Muscle of arm (tissue), 12 donors: ENCODE data around the gene MYO16. TPM values are rescaled to one million over a fixed set of nuclear protein-coding genes. Genes with fewer than 3 reads are reported as not detected.

ENCODE experiments used
- DNase-seq: peaks from one replicate; pipeline ENCODE4 v3.0.0-alpha.2; 2013
- polyA plus RNA-seq, 12 donors: library from polyadenylated mRNA; unstranded; fragments of 120-200 nt; gene quantifications; one replicate each; pipeline ENCODE4 v1.2.1, GENCODE V29; 2013; ENCODE audit not compliant: insufficient read length in 12 of 12

The MYO16 gene
- polyA plus RNA-seq, 12 donors, result 7.0 to 21.6 (median 16.9) TPM; not detected in 1

GRCh38 chr13:109235901-109236300 is 606.5 kb downstream of the MYO16 start:
- DNase-seq, result no peak

GRCh38 chr13:109241160-109241559 is 611.7 kb downstream of the MYO16 start:
- peak; percentile 8 for DNase-seq

GRCh38 chr13:109243311-109243951 is 614.0 kb downstream of the MYO16 start:
- peak; percentile 2 for DNase-seq

- no peak for DNase-seq
Measured at GRCh38 chr13:109244566-109244965, 615.2 kb downstream of the MYO16 start.

- DNase-seq, result no peak
Measured at GRCh38 chr13:109246001-109246400, 616.6 kb downstream of the MYO16 start.

- DNase-seq, result no peak
Measured at GRCh38 chr13:109249780-109250528, 620.5 kb downstream of the MYO16 start.

- DNase-seq, result no peak
Measured at GRCh38 chr13:109251956-109252355, 622.5 kb downstream of the MYO16 start.

GRCh38 chr13:109253316-109253715 is 623.9 kb downstream of the MYO16 start:
- no peak for DNase-seq

GRCh38 chr13:109254274-109254673 is 624.9 kb downstream of the MYO16 start:
- no peak for DNase-seq

GRCh38 chr13:109255141-109255856 is 625.9 kb downstream of the MYO16 start:
- no peak for DNase-seq

GRCh38 chr13:109256866-109257760 is 627.7 kb downstream of the MYO16 start:
- no peak for DNase-seq
